ENCODE measurements around the gene SHFL. TPM values are rescaled to one million over a fixed set of nuclear protein-coding genes. Genes with fewer than 3 reads are reported as not detected.

The SHFL gene
- total RNA-seq, 1 experiment from 2014 or later, result 18.5 TPM

GRCh38 chr19:10037367-10037766 lies 48.8 kb upstream of the SHFL start (continued):
- TF ChIP-seq ZBTB33 (IDR thresholded peaks at IDR 0.05; ENCODE audit: extremely low read depth, insufficient replicate concordance, low read length) (no peak), SRF (IDR thresholded peaks at IDR 0.05; ENCODE audit: low read depth) (no peak), MAX (IDR thresholded peaks at IDR 0.05) (no peak), YY1 (IDR thresholded peaks at IDR 0.05; ENCODE audit: extremely low read depth, insufficient replicate concordance, low read depth, low read length) (no peak), FOSL1 (IDR thresholded peaks at IDR 0.05; ENCODE audit: low read depth) (no peak), EZH2 (IDR thresholded peaks at IDR 0.05) (no peak), TCF7L2 (IDR thresholded peaks at IDR 0.05; ENCODE audit: borderline replicate concordance, extremely low read depth, insufficient read depth, insufficient read length) (no peak), JUND (IDR thresholded peaks at IDR 0.05) (no peak), ELF1 (IDR thresholded peaks at IDR 0.05; ENCODE audit: borderline replicate concordance, low read depth) (no peak), SIN3A (IDR thresholded peaks at IDR 0.05; ENCODE audit: low read depth) (no peak), SP1 (IDR thresholded peaks at IDR 0.05; ENCODE audit: low read depth) (no peak), EGR1 (IDR thresholded peaks at IDR 0.05; ENCODE audit: low read depth) (no peak)

- peaks cover 25% of the 10 kb centered on the region; the same call in 1 of the 2 replicates for H3K27me3 ChIP-seq (ENCODE audit: insufficient read depth, low read length)
- H3K4me2 ChIP-seq (ENCODE audit: low read length), result no peak overlapping the region
- RAD21 ChIA-PET (ENCODE audit: low non-redundant PET in 1 of 2, low total read pairs in 2 of 2, uncharacterized antibody in 2 of 2, unreplicated experiment in 2 of 2), result no interaction called here
These were observed 48.3 kb upstream of the SHFL start for GRCh38 chr19:10037809-10038208.

More at GRCh38 chr19:10037809-10038208, 48.3 kb upstream of the SHFL start:
- no peak for DNase-seq (ENCODE audit: low read depth, low spot score)
- H3K36me3 ChIP-seq (ENCODE audit: control insufficient read depth in 1 of 2, insufficient read depth in 2 of 2, low read length in 2 of 2), result no peaks in the 10 kb centered on the region
- ChIA-PET CTCF (no interaction called here), POLR2A (interaction anchor here (1.0 kb wide), 1 partner anchor 11 kb away, joined by 3 read pairs; no protein-coding TSS in a partner anchor)
- no peaks in the 10 kb centered on the region for H4K20me1 ChIP-seq (ENCODE audit: insufficient read depth)
- ATAC-seq, result no peak
- H3K9ac ChIP-seq (ENCODE audit: low read length), result no peak overlapping the region
- H3K4me1 ChIP-seq (ENCODE audit: control insufficient read depth in 1 of 2, insufficient read depth in 2 of 2, low read length in 2 of 2), result peaks cover 0 to 5% of the 10 kb centered on the region in 2 experiments; a peak in 1 of 4 replicates
- H3K4me3 ChIP-seq (replicated peaks in 1 of 2; ENCODE audit: low read depth in 1 of 2, low read length in 2 of 2), result no peak overlapping the region
- H3K9me2 ChIP-seq (ENCODE audit: insufficient read depth), result no peaks in the 10 kb centered on the region
- BruUV-seq (replicated peaks), result no TSS peak
- no peaks in the 10 kb centered on the region for H3K79me2 ChIP-seq (ENCODE audit: insufficient read depth, low read length)
- no peak overlapping the region for H2AFZ ChIP-seq (ENCODE audit: low read depth, low read length, poor library complexity, severe bottlenecking)
- intact Hi-C loops (cut with micrococcal nuclease), result no loop called here
- no peak overlapping the region for H3K27ac ChIP-seq (ENCODE audit: low read depth, low read length)
- no peaks in the 10 kb centered on the region for H3K9me3 ChIP-seq (ENCODE audit: control insufficient read depth in 1 of 2, insufficient read depth in 1 of 2, low read depth in 1 of 2, low read length in 2 of 2)
- no peak for TF ChIP-seq MAX (IDR thresholded peaks at IDR 0.05)
- no peak for TF ChIP-seq SRF (IDR thresholded peaks at IDR 0.05; ENCODE audit: low read depth)
- no peak for TF ChIP-seq TCF7L2 (IDR thresholded peaks at IDR 0.05; ENCODE audit: borderline replicate concordance, extremely low read depth, insufficient read depth, insufficient read length)
- no peak for TF ChIP-seq REST (IDR thresholded peaks at IDR 0.05; ENCODE audit: low read depth)
- TF ChIP-seq EGR1 (IDR thresholded peaks at IDR 0.05; ENCODE audit: low read depth), result no peak
- no peak for TF ChIP-seq YY1 (IDR thresholded peaks at IDR 0.05; ENCODE audit: extremely low read depth, insufficient replicate concordance, low read depth, low read length)
- no peak for TF ChIP-seq POLR2A (IDR thresholded peaks at IDR 0.05; ENCODE audit: borderline replicate concordance, extremely low read depth, insufficient read depth, insufficient read length)
- no peak for TF ChIP-seq CBX3 (IDR thresholded peaks at IDR 0.05; ENCODE audit: low read depth)
- no peak for TF ChIP-seq EZH2phosphoT487 (IDR thresholded peaks at IDR 0.05; ENCODE audit: borderline replicate concordance)
- TF ChIP-seq ZBTB33 (IDR thresholded peaks at IDR 0.05; ENCODE audit: extremely low read depth, insufficient replicate concordance, low read length), result no peak
- TF ChIP-seq SP1 (IDR thresholded peaks at IDR 0.05; ENCODE audit: low read depth), result no peak
